ENCODE data around the gene KRT25. TPM values are rescaled to one million over a fixed set of nuclear protein-coding genes. Genes with fewer than 3 reads are reported as not detected.

KRT25 gene
- total and polyA plus RNA-seq, 2 donors (not counting 3 experiments of a cell fraction or from before 2014, with no cell fraction given) = not detected

DNA sequence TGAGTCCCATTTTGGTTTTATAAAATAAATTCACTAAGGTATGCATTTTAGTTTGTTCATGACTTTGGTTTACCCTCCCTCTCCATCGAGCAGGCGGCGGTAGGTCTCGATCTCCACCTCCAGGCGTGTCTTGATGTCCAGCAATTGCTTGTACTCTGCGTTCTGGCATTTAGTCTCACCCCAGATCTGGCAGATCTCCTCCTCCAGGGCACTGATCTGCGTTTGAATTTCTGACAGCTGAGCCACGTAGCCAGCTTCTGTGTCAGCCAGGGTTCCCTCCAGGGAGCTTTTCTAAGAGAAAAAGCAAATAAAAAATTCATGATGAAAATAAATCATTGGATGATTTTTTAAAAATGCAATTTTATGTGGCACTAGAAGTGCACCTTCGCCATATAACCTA, 55.8 kb downstream of the KRT25 start:
- Histone ChIP-seq H3K36me3 (ENCODE audit: control insufficient read depth in 2 of 2, extremely low read depth in 1 of 2, insufficient read depth in 2 of 2, low read length in 2 of 2) (no peaks in the 10 kb centered on the region), H3K9me3 (replicated peaks; ENCODE audit: control insufficient read depth, insufficient read depth, low read length) (no peaks in the 10 kb centered on the region), H3K9ac (replicated peaks; ENCODE audit: extremely low read depth, insufficient read depth, low read length) (no peak overlapping the region), H3K27me3 (ENCODE audit: control insufficient read depth in 2 of 2, insufficient read depth in 2 of 2, low read length in 2 of 2) (peaks cover 0 to 2% of the 10 kb centered on the region in 2 experiments), H2AFZ (ENCODE audit: low read depth, low read length) (no peak overlapping the region), H3K4me3 (replicated peaks in 1 of 3; ENCODE audit: insufficient read depth in 1 of 3, low read depth in 1 of 3, low read length in 3 of 3) (no peak overlapping the region), H3K9me1 (replicated peaks; ENCODE audit: control insufficient read depth, extremely low read depth, insufficient read depth, low read length) (no peaks in the 10 kb centered on the region), H3K4me2 (ENCODE audit: insufficient read depth, low read length) (no peak overlapping the region), H4K20me1 (replicated peaks; ENCODE audit: control insufficient read depth, extremely low read depth, insufficient read depth, low read length) (no peaks in the 10 kb centered on the region), H3K27ac (ENCODE audit: insufficient read depth, low read depth, low read length) (no peak overlapping the region), H3K79me2 (ENCODE audit: control insufficient read depth, insufficient read depth, low read length) (no peaks in the 10 kb centered on the region), H3K4me1 (ENCODE audit: control insufficient read depth, extremely low read depth, insufficient read depth, low read length) (no peaks in the 10 kb centered on the region)
- dilution Hi-C loops (cut with MboI; ENCODE audit: extremely low pct_ligation_motif_present, low sequenced_read_pairs) = no loop called here
- BruUV-seq (replicated peaks) = no TSS peak
- CTCF ChIA-PET = no interaction called here
- TF ChIP-seq MYC (IDR thresholded peaks at IDR 0.05; ENCODE audit: low read depth, low read length) (no peak), JUN (IDR thresholded peaks at IDR 0.05; ENCODE audit: borderline replicate concordance, insufficient read depth, insufficient read length, low read depth) (no peak), POLR2AphosphoS5 (IDR thresholded peaks at IDR 0.05; ENCODE audit: insufficient read depth, low read depth, low read length) (no peak), EZH2 (IDR thresholded peaks at IDR 0.05; ENCODE audit: borderline replicate concordance, low read depth, low read length, severe bottlenecking) (no peak), FOS (IDR thresholded peaks at IDR 0.05; ENCODE audit: borderline replicate concordance, insufficient read depth, low read length) (no peak), POLR2A (IDR thresholded peaks at IDR 0.05; ENCODE audit: low read depth, low read length) (no peak), GATA2 (IDR thresholded peaks at IDR 0.05; ENCODE audit: insufficient read depth, insufficient read length, low read depth, low read length) (no peak)
- TF ChIP-seq, protein P1, sequence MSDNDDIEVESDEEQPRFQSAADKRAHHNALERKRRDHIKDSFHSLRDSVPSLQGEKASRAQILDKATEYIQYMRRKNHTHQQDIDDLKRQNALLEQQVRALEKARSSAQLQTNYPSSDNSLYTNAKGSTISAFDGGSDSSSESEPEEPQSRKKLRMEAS (IDR thresholded peaks at IDR 0.05; ENCODE audit: insufficient read depth, insufficient read length) = no peak
- TF ChIP-seq, protein P2, sequence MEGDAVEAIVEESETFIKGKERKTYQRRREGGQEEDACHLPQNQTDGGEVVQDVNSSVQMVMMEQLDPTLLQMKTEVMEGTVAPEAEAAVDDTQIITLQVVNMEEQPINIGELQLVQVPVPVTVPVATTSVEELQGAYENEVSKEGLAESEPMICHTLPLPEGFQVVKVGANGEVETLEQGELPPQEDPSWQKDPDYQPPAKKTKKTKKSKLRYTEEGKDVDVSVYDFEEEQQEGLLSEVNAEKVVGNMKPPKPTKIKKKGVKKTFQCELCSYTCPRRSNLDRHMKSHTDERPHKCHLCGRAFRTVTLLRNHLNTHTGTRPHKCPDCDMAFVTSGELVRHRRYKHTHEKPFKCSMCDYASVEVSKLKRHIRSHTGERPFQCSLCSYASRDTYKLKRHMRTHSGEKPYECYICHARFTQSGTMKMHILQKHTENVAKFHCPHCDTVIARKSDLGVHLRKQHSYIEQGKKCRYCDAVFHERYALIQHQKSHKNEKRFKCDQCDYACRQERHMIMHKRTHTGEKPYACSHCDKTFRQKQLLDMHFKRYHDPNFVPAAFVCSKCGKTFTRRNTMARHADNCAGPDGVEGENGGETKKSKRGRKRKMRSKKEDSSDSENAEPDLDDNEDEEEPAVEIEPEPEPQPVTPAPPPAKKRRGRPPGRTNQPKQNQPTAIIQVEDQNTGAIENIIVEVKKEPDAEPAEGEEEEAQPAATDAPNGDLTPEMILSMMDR (IDR thresholded peaks at IDR 0.05; ENCODE audit: extremely low read depth in 1 of 2, insufficient read depth in 1 of 2, low read depth in 1 of 2, low read length in 2 of 2) = no peak
- POLR2A ChIA-PET = no interaction called here
- intact Hi-C loops (cut with micrococcal nuclease) = no loop called here
- no peak for DNase-seq (ENCODE audit: low read depth, low spot score)
- FAIRE-seq = no peak

Other genes starting within 250 kb of the KRT25 start
- 0.30 TPM in 1 of 2 replicates, not detected in the other for gene CCR7, start 189.9 kb downstream of the KRT25 start, total RNA-seq
- gene CCR7, start 189.9 kb downstream of the KRT25 start, polyA plus RNA-seq = 0.18 and 0.25 TPM in 2 replicates
- gene SMARCE1, start 107.5 kb downstream of the KRT25 start, total RNA-seq = 120 and 127 TPM in 2 replicates
- 21.5 and 28.4 TPM in 2 replicates for gene SMARCE1, start 107.5 kb downstream of the KRT25 start, polyA plus RNA-seq
- not detected in 2 replicates for gene KRT222, start 90.2 kb downstream of the KRT25 start, total RNA-seq
- gene KRT222, start 90.2 kb downstream of the KRT25 start, polyA plus RNA-seq = not detected in 2 replicates
- not detected in 2 replicates for gene KRT24, start 51.6 kb downstream of the KRT25 start, total RNA-seq
- gene KRT24, start 51.6 kb downstream of the KRT25 start, polyA plus RNA-seq = not detected in 2 replicates
- gene KRT26, start 16.9 kb upstream of the KRT25 start, total RNA-seq = not detected in 2 replicates
- gene KRT26, start 16.9 kb upstream of the KRT25 start, polyA plus RNA-seq = not detected in 2 replicates
- gene KRT27, start 27.2 kb upstream of the KRT25 start, total RNA-seq = not detected in 2 replicates
- gene KRT27, start 27.2 kb upstream of the KRT25 start, polyA plus RNA-seq = not detected in 2 replicates
- not detected in 2 replicates for gene KRT28, start 44.6 kb upstream of the KRT25 start, total RNA-seq
- not detected in 2 replicates for gene KRT28, start 44.6 kb upstream of the KRT25 start, polyA plus RNA-seq
- 51.4 and 55.6 TPM in 2 replicates for gene KRT10, start 67.3 kb upstream of the KRT25 start, total RNA-seq
- gene KRT10, start 67.3 kb upstream of the KRT25 start, polyA plus RNA-seq = 5.1 and 5.4 TPM in 2 replicates
- gene KRT12, start 111.9 kb upstream of the KRT25 start, total RNA-seq = not detected in 2 replicates
- gene KRT12, start 111.9 kb upstream of the KRT25 start, polyA plus RNA-seq = not detected in 2 replicates
- gene KRT20, start 129.9 kb upstream of the KRT25 start, total RNA-seq = not detected in 2 replicates
- not detected in 2 replicates for gene KRT20, start 129.9 kb upstream of the KRT25 start, polyA plus RNA-seq
- not detected in 2 replicates for gene KRT23, start 182.3 kb upstream of the KRT25 start, total RNA-seq
- not detected in 2 replicates for gene KRT23, start 182.3 kb upstream of the KRT25 start, polyA plus RNA-seq
- gene KRT39, start 211.6 kb upstream of the KRT25 start, total RNA-seq = not detected in 2 replicates
- not detected in 2 replicates for gene KRT39, start 211.6 kb upstream of the KRT25 start, polyA plus RNA-seq
- gene KRT40, start 229.0 kb upstream of the KRT25 start, total RNA-seq = not detected in 2 replicates
- gene KRT40, start 229.0 kb upstream of the KRT25 start, polyA plus RNA-seq = not detected in 2 replicates
- not detected in 2 replicates for gene KRTAP3-3, start 238.8 kb upstream of the KRT25 start, total RNA-seq
- gene KRTAP3-3, start 238.8 kb upstream of the KRT25 start, polyA plus RNA-seq = not detected in 2 replicates
- gene KRTAP3-2, start 244.6 kb upstream of the KRT25 start, total RNA-seq = not detected in 2 replicates
- gene KRTAP3-2, start 244.6 kb upstream of the KRT25 start, polyA plus RNA-seq = not detected in 2 replicates

Measured in endothelial cell of umbilical vein (primary cell).